Glomerular visceral epithelial cell (primary cell): Measurements from ENCODE around the gene MAPK9.
"Not testable (repeated sequence)": the region's sequence is repeated elsewhere in the genome, so short reads cannot be mapped to it uniquely, and the experiment has no call there.

Experiments
- DNase-seq: peaks from one replicate; pipeline ENCODE4 v3.0.0-alpha.2; 2016; ENCODE audit errors: extremely low spot score

Gene MAPK9

GRCh38 chr5:180326989-180327565, 35.2 kb upstream of the MAPK9 start:
- no peak for DNase-seq

GRCh38 chr5:180324601-180324950, 32.7 kb upstream of the MAPK9 start:
- no peak for DNase-seq

GRCh38 chr5:180323941-180324600, 32.2 kb upstream of the MAPK9 start:
- no peak for DNase-seq

- DNase-seq: no peak
Measured at GRCh38 chr5:180323160-180323559, 31.3 kb upstream of the MAPK9 start.

GRCh38 chr5:180318456-180319089, 26.7 kb upstream of the MAPK9 start:
- DNase-seq: no peak

- no peak for DNase-seq
Measured at GRCh38 chr5:180316586-180316985, 24.7 kb upstream of the MAPK9 start.

GRCh38 chr5:180315762-180316212, 23.9 kb upstream of the MAPK9 start:
- peak; percentile 53 for DNase-seq

GRCh38 chr5:180313677-180314505, 22.0 kb upstream of the MAPK9 start:
- DNase-seq: peak; percentile 90

- no peak for DNase-seq
Measured at GRCh38 chr5:180311216-180311615, 19.3 kb upstream of the MAPK9 start.

GRCh38 chr5:180306796-180307195, 14.9 kb upstream of the MAPK9 start:
- DNase-seq: no peak

GRCh38 chr5:180305481-180305880, 13.6 kb upstream of the MAPK9 start:
- no peak for DNase-seq

- DNase-seq: no peak
Measured at GRCh38 chr5:180304431-180305375, 12.8 kb upstream of the MAPK9 start.

GRCh38 chr5:180304016-180304292, 12.1 kb upstream of the MAPK9 start:
- no peak for DNase-seq

GRCh38 chr5:180303226-180304015, 11.5 kb upstream of the MAPK9 start:
- DNase-seq: no peak

- no peak for DNase-seq
Measured at GRCh38 chr5:180302256-180302655, 10.4 kb upstream of the MAPK9 start.

- no peak for DNase-seq
Measured at GRCh38 chr5:180301253-180301652, 9.4 kb upstream of the MAPK9 start.

GRCh38 chr5:180299526-180299925, 7.6 kb upstream of the MAPK9 start:
- no peak for DNase-seq

GRCh38 chr5:180299014-180299413, 7.1 kb upstream of the MAPK9 start:
- DNase-seq: not testable (repeated sequence)

GRCh38 chr5:180297587-180298282, 5.9 kb upstream of the MAPK9 start:
- DNase-seq: no peak

- no peak for DNase-seq
Measured at GRCh38 chr5:180296771-180297170, 4.9 kb upstream of the MAPK9 start.
